Transverse colon (tissue), 4 donors: ENCODE measurements around the gene SLC39A7. TPM values are rescaled to one million over a fixed set of nuclear protein-coding genes. Genes with fewer than 3 reads are reported as not detected.
"Not testable (repeated sequence)": the region's sequence is repeated elsewhere in the genome, so short reads cannot be mapped to it uniquely, and the experiment has no call there.

ENCODE experiments used
- DNase-seq: peaks from one replicate; pipeline ENCODE4 v3.0.0-alpha.2; 2019
- H3K27ac ChIP-seq, 4 donors: fragments of 200-600 bp; sonication (generic); 2 replicates each; pipeline ENCODE4 v1.5.1; 2016 to 2018; ENCODE audit warnings: inconsistent platforms in 4 of 4
- H3K27me3 ChIP-seq: fragments of 200-600 bp; sonication (generic); 2 replicates; pipeline ENCODE4 v1.5.1; 2017; ENCODE audit warnings: inconsistent platforms
- H3K36me3 ChIP-seq, 4 donors: fragments of 200-600 bp; sonication (generic); 2 replicates each; pipeline ENCODE4 v1.5.1; 2017 to 2019; ENCODE audit warnings: inconsistent platforms in 4 of 4
- H3K4me1 ChIP-seq, 4 donors: fragments of 200-600 bp; sonication (generic); 2 replicates each; pipeline ENCODE4 v1.5.1; 2017 to 2020; ENCODE audit warnings: inconsistent platforms in 4 of 4
- H3K4me3 ChIP-seq, 4 donors: fragments of 200-600 bp; sonication (generic); 1 replicate in 1 of 4; 2 replicates in 3 of 4; pipeline versions ENCODE4 v1.5.1 to v1.6.1; 2017 to 2019; ENCODE audit warnings: inconsistent platforms in 4 of 4
- H3K9me3 ChIP-seq, 2 donors: fragments of 200-600 bp; sonication (generic); 2 replicates each; pipeline ENCODE4 v1.5.1; 2017 to 2019; ENCODE audit warnings: inconsistent platforms in 2 of 2
- EP300 ChIP-seq: sonication (generic); formaldehyde crosslinking; IDR thresholded peaks from one replicate; pipeline ENCODE4 v1.6.1; 2017; ENCODE audit warnings: antibody characterized with exemption, low read depth
- POLR2A ChIP-seq: fragments of 450-650 bp; IDR thresholded peaks from one replicate; pipeline ENCODE4 v1.6.1; 2016; ENCODE audit warnings: antibody characterized with exemption, mild to moderate bottlenecking, moderate library complexity
- POLR2AphosphoS5 ChIP-seq, 3 donors: sonication (generic); formaldehyde crosslinking; IDR thresholded peaks; one replicate each; pipeline ENCODE4 v1.6.1; 2016; ENCODE audit warnings: antibody characterized with exemption in 3 of 3
- WGBS, 2 donors: methylation state at CpG; one replicate each; pipeline ENCODE4 v1.1.5; 2018; ENCODE audit warnings: low coverage in 1 of 2; 5-methylcytosine and 5-hydroxymethylcytosine counted together
- in situ Hi-C, 4 donors: fragments of 200-750 bp; cut with MboI; loops; one replicate each; pipeline versions ENCODE4 v1.15.0 to v1.15.1; 2017; ENCODE audit warnings: low sequenced_read_pairs in 3 of 4, low pct_ligation_motif_present in 1 of 4, low pct_unique_long_range_greater_than_20kb in 1 of 4
- intact Hi-C: fragments of 100-400 bp; cut with DNase I; formaldehyde crosslinking; loops from one replicate; pipeline ENCODE4 v1.15.1; 2023; ENCODE audit warnings: low total_unique reads
- total RNA-seq, 4 donors: library from RNA; depleted of rRNA; stranded (reverse); fragments of >200 nt; gene quantifications; one replicate each; pipeline ENCODE4 v1.1.0, GENCODE V29; 2016
- TF ChIP-seq, protein P1 (sequence below), 5 experiments: fragments of 200-600 bp in 3 of 5; fragments of 450-650 bp in 2 of 5; sonication (generic) in 3 of 5; IDR thresholded peaks; 1 replicate in 2 of 5; 2 replicates in 3 of 5; pipeline ENCODE4 v1.5.1; 2016 to 2017; ENCODE audit warnings: antibody characterized with exemption in 5 of 5, inconsistent platforms in 3 of 5, mild to moderate bottlenecking in 2 of 5, moderate library complexity in 1 of 5

SLC39A7 gene
- total RNA-seq, 4 donors from 2014 or later, result 38.2 to 99.9 (median 60.5) TPM

GRCh38 chr6:33215271-33216116 lies 14.8 kb downstream of the SLC39A7 start:
- H3K4me1 ChIP-seq, result peaks cover 0 to 19% (median 9%) of the 10 kb centered on the region in 4 donors
- WGBS, 2 donors, result 77% methylated on average over 8 of the region's 9 CpGs; no CpG with 5 or more reads in 1 of the 2 donors
- H3K4me3 ChIP-seq, result no peak overlapping the region
- peaks cover 0 to 2% (median 0%) of the 10 kb centered on the region in 4 donors for H3K36me3 ChIP-seq
- in situ Hi-C loops, result no loop called here
- TF ChIP-seq EP300 (no peak), POLR2AphosphoS5 (IDR thresholded peaks at IDR 0.05) (no peak), POLR2A (no peak)
- TF ChIP-seq, protein P1, sequence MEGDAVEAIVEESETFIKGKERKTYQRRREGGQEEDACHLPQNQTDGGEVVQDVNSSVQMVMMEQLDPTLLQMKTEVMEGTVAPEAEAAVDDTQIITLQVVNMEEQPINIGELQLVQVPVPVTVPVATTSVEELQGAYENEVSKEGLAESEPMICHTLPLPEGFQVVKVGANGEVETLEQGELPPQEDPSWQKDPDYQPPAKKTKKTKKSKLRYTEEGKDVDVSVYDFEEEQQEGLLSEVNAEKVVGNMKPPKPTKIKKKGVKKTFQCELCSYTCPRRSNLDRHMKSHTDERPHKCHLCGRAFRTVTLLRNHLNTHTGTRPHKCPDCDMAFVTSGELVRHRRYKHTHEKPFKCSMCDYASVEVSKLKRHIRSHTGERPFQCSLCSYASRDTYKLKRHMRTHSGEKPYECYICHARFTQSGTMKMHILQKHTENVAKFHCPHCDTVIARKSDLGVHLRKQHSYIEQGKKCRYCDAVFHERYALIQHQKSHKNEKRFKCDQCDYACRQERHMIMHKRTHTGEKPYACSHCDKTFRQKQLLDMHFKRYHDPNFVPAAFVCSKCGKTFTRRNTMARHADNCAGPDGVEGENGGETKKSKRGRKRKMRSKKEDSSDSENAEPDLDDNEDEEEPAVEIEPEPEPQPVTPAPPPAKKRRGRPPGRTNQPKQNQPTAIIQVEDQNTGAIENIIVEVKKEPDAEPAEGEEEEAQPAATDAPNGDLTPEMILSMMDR (IDR thresholded peaks at IDR 0.05), result no peak
- peaks cover 28% of the 10 kb centered on the region for H3K27me3 ChIP-seq
- no peaks in the 10 kb centered on the region for H3K9me3 ChIP-seq
- no peak overlapping the region for H3K27ac ChIP-seq
- intact Hi-C loops, result no loop called here
- no peak for DNase-seq

- TF ChIP-seq, protein P1 (IDR thresholded peaks at IDR 0.05), result no peak
- TF ChIP-seq POLR2AphosphoS5 (IDR thresholded peaks at IDR 0.05), result no peak
- no peak for TF ChIP-seq POLR2A
- intact Hi-C loops (no loop called here), in situ Hi-C loops (no loop called here)
- Histone ChIP-seq H3K36me3 (no peaks in the 10 kb centered on the region), H3K9me3 (no peaks in the 10 kb centered on the region), H3K4me1 (peaks cover 0 to 19% (median 9%) of the 10 kb centered on the region in 4 donors), H3K4me3 (no peak overlapping the region), H3K27me3 (peaks cover 32% of the 10 kb centered on the region), H3K27ac (no peak overlapping the region)
- 92% methylated on average over 4 of the region's 4 CpGs; no CpG with 5 or more reads in 1 of the 2 donors for WGBS, 2 donors
- no peak for DNase-seq
These were observed 15.5 kb downstream of the SLC39A7 start for GRCh38 chr6:33216117-33216649.

- intact Hi-C loops, result no loop called here
- Histone ChIP-seq H3K4me3 (no peak overlapping the region), H3K9me3 (no peaks in the 10 kb centered on the region), H3K4me1 (peaks cover 0 to 19% (median 9%) of the 10 kb centered on the region in 4 donors), H3K36me3 (no peaks in the 10 kb centered on the region), H3K27me3 (peaks cover 40% of the 10 kb centered on the region), H3K27ac (no peak overlapping the region)
- WGBS, 2 donors, result 86 to 89% methylated on average over 5 to 6 of the region's 6 CpGs
- no peak for TF ChIP-seq EP300
- TF ChIP-seq, protein P1 (IDR thresholded peaks at IDR 0.05), result no peak
- TF ChIP-seq POLR2A, result no peak
- in situ Hi-C loops, result no loop called here
- no peak for DNase-seq
These were observed 16.6 kb downstream of the SLC39A7 start for GRCh38 chr6:33217246-33217645.

DNA sequence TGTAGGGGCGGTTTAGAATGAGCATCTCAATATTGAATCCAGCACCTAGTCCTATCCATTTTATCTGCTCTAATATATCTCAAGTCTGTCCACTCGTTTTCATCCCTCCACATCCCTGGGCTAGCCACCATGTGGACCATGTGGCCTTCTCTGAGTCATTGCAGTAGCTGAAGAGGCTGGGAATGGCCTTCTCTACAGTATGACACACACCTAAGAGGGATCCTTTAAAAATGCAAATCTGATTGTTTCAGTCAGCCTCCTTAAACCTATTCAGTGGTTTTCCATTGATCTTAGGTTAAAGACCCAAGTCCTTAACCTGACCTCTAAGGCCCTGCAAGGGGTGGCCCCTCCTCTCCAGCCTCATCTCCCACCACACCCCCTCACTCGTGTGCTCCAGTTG lies 17.0 kb downstream of the SLC39A7 start:
- peaks cover 0 to 15% (median 8%) of the 10 kb centered on the region in 4 donors for H3K4me1 ChIP-seq
- H3K4me3 ChIP-seq, result no peak overlapping the region
- H3K27me3 ChIP-seq, result peaks cover 41% of the 10 kb centered on the region
- DNase-seq, result no peak
- in situ Hi-C loops, result no loop called here
- no peak overlapping the region for H3K27ac ChIP-seq
- WGBS, 2 donors, result 73% methylated on average over 3 of the region's 3 CpGs
- no peaks in the 10 kb centered on the region for H3K9me3 ChIP-seq
- no peaks in the 10 kb centered on the region for H3K36me3 ChIP-seq
- intact Hi-C loops, result no loop called here
- no peak for TF ChIP-seq EP300
- no peak for TF ChIP-seq POLR2AphosphoS5 (IDR thresholded peaks at IDR 0.05)
- TF ChIP-seq, protein P1 (IDR thresholded peaks at IDR 0.05), result no peak
- TF ChIP-seq POLR2A, result no peak

DNA sequence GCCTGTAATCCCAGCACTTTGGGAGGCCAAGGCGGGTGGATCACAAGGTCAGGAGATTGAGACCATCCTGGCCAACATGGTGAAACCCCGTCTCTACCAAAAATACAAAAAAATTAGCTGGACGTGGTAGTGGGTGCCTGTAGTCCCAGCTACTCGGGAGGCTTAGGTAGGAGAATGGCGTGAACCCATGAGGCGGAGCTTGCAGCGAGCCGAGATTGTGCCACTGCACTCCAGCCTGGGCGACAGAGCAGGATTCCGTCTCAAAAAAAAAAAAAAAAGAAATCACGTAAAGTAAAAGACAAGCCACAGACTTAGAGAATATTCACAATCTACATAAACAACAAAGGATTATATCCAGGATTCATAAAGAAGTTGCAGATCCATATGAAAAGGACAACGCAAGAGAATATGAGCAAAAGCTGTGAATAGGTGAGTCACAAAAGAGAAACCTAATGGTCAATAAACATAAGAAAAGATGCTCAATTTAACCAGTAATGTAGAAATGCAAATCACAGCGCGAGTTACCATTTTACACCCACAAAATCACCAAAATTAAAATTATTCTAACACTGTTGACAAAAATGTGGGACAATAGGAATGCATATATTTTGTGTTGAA lies 25.9 kb downstream of the SLC39A7 start:
- H3K27ac ChIP-seq, H3K9me3 ChIP-seq, intact Hi-C loops, H3K4me1 ChIP-seq, H3K36me3 ChIP-seq, DNase-seq, H3K4me3 ChIP-seq: not testable (repeated sequence)
- 43 to 64% methylated on average over 11 to 14 of the region's 14 CpGs for WGBS, 2 donors
- in situ Hi-C loops, result loop anchor here in 2 of 4 donors (25.0 kb wide), 2 partner anchors 114 to 214 kb away; partner anchors contain the start of gene HLA-DOA (in 1 of the 2)
- peaks cover 54% of the 10 kb centered on the region for H3K27me3 ChIP-seq
